Natural killer cell (primary cell): ENCODE measurements around the gene MOB2. TPM values are rescaled to one million over a fixed set of nuclear protein-coding genes. Genes with fewer than 3 reads are reported as not detected.

Source experiments
- ATAC-seq, 3 donors: fragments of 150-1000 bp in 2 of 3; fragments of 200-7000 bp in 1 of 3; cut with Tn5 transposase; 1 replicate in 1 of 3; 2 replicates in 2 of 3; pipeline ENCODE4 v1.10.0; 2021; ENCODE audit warnings: mild to moderate bottlenecking in 2 of 3, moderate library complexity in 2 of 3
- DNase-seq, 2 donors: peaks; one replicate each; pipeline versions ENCODE4 v3.0.0 to v3.0.0-alpha.2; 2013 to 2021; ENCODE audit warnings: mixed read lengths in 1 of 2
- H3K27ac ChIP-seq: one replicate; pipeline ENCODE4 v1.5.1; 2013; ENCODE audit warnings: mild to moderate bottlenecking, low read length
- H3K27me3 ChIP-seq: one replicate; pipeline ENCODE4 v1.6.1; 2013; ENCODE audit warnings: low read length; ENCODE audit not compliant: control insufficient read depth, insufficient read depth
- H3K36me3 ChIP-seq: one replicate; pipeline ENCODE4 v1.6.1; 2013; ENCODE audit warnings: low read length; ENCODE audit not compliant: control insufficient read depth, insufficient read depth
- H3K4me1 ChIP-seq: one replicate; pipeline ENCODE4 v1.6.1; 2013; ENCODE audit warnings: low read length; ENCODE audit not compliant: control insufficient read depth, insufficient read depth
- H3K4me3 ChIP-seq: one replicate; pipeline ENCODE4 v1.5.1; 2013; ENCODE audit warnings: low read length
- H3K9me3 ChIP-seq: one replicate; pipeline ENCODE4 v1.6.1; 2013; ENCODE audit warnings: low read length; ENCODE audit not compliant: control insufficient read depth, insufficient read depth
- H3K27ac Mint-ChIP-seq, 2 donors: one replicate each; pipeline ENCODE4 v1.8.0; 2022; ENCODE audit warnings: mild to moderate bottlenecking in 2 of 2, mixed read lengths in 2 of 2, moderate library complexity in 1 of 2
- H3K27me3 Mint-ChIP-seq, 2 donors: one replicate each; pipeline ENCODE4 v1.8.0; 2022; ENCODE audit warnings: low read depth in 2 of 2, mixed read lengths in 2 of 2
- H3K36me3 Mint-ChIP-seq: one replicate; pipeline ENCODE4 v1.8.0; 2022; ENCODE audit warnings: mixed read lengths
- H3K4me1 Mint-ChIP-seq, 2 donors: one replicate each; pipeline ENCODE4 v1.8.0; 2022; ENCODE audit warnings: mixed read lengths in 2 of 2
- H3K4me3 Mint-ChIP-seq: one replicate; pipeline ENCODE4 v1.8.0; 2022; ENCODE audit warnings: mild to moderate bottlenecking, moderate library complexity, mixed read lengths
- H3K9me3 Mint-ChIP-seq, 2 donors: one replicate each; pipeline ENCODE4 v1.8.0; 2022; ENCODE audit warnings: mixed read lengths in 2 of 2
- WGBS: methylation state at CpG from one replicate; pipeline ENCODE4 v1.1.7; 2013; ENCODE audit warnings: missing lambda C conversion rate; ENCODE audit not compliant: insufficient coverage; 5-methylcytosine and 5-hydroxymethylcytosine counted together
- intact Hi-C: fragments of 100-400 bp; cut with micrococcal nuclease; formaldehyde crosslinking; loops from one replicate; pipeline ENCODE4 v1.14.2; 2022
- total RNA-seq, 4 donors: library from RNA; stranded (reverse); fragments of 120-200 nt in 1 of 4; gene quantifications; one replicate each; pipeline versions ENCODE4 v1.2.3 to v1.2.4, GENCODE V29; 2013 to 2022
- TF ChIP-seq, protein P1 (sequence below): fragments of 200-600 bp; IDR thresholded peaks from one replicate; pipeline ENCODE4 v1.8.0; 2022; ENCODE audit warnings: antibody characterized with exemption

The MOB2 gene
- total RNA-seq, 3 donors from 2014 or later (not counting 1 experiment from before 2014, with no cell fraction given) = 61.9 to 79.6 (median 78.5) TPM

DNA sequence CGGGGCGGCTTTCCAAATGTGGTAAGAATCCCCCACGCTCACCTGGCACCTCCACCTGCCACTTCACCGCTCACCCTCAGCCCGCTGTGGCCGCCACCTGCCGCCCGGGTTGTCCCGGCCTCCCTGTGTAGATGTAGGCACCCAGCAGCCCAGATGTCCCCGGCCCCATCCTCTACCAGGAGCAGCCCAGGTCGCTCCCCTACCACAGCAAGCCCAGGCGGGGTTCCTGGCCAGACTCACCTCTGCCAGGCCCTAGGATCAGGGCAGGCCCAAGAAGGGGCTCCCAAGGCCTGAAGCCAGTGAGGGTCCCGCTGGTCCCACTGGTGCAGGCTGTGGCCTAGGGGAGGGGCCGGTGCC, 27.4 kb downstream of the MOB2 start:
- Mint-ChIP-seq H3K4me1 (peaks cover 0 to 11% of the 10 kb centered on the region in 2 donors), H3K36me3 (no peaks in the 10 kb centered on the region), H3K27me3 (no peaks in the 10 kb centered on the region), H3K9me3 (no peaks in the 10 kb centered on the region), H3K4me3 (no peak overlapping the region), H3K27ac (no peak overlapping the region)
- H3K27ac ChIP-seq = no peak overlapping the region
- DNase-seq (no peak), ATAC-seq (no peak)
- H3K4me1 ChIP-seq = peaks cover 6% of the 10 kb centered on the region
- intact Hi-C loops = no loop called here
- WGBS = 88% methylated on average over 14 of the region's 14 CpGs
- H3K9me3 ChIP-seq = no peaks in the 10 kb centered on the region
- H3K27me3 ChIP-seq = no peaks in the 10 kb centered on the region
- H3K36me3 ChIP-seq = no peaks in the 10 kb centered on the region
- TF ChIP-seq, protein P1, sequence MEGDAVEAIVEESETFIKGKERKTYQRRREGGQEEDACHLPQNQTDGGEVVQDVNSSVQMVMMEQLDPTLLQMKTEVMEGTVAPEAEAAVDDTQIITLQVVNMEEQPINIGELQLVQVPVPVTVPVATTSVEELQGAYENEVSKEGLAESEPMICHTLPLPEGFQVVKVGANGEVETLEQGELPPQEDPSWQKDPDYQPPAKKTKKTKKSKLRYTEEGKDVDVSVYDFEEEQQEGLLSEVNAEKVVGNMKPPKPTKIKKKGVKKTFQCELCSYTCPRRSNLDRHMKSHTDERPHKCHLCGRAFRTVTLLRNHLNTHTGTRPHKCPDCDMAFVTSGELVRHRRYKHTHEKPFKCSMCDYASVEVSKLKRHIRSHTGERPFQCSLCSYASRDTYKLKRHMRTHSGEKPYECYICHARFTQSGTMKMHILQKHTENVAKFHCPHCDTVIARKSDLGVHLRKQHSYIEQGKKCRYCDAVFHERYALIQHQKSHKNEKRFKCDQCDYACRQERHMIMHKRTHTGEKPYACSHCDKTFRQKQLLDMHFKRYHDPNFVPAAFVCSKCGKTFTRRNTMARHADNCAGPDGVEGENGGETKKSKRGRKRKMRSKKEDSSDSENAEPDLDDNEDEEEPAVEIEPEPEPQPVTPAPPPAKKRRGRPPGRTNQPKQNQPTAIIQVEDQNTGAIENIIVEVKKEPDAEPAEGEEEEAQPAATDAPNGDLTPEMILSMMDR = no peak
- H3K4me3 ChIP-seq = no peak overlapping the region

DNA sequence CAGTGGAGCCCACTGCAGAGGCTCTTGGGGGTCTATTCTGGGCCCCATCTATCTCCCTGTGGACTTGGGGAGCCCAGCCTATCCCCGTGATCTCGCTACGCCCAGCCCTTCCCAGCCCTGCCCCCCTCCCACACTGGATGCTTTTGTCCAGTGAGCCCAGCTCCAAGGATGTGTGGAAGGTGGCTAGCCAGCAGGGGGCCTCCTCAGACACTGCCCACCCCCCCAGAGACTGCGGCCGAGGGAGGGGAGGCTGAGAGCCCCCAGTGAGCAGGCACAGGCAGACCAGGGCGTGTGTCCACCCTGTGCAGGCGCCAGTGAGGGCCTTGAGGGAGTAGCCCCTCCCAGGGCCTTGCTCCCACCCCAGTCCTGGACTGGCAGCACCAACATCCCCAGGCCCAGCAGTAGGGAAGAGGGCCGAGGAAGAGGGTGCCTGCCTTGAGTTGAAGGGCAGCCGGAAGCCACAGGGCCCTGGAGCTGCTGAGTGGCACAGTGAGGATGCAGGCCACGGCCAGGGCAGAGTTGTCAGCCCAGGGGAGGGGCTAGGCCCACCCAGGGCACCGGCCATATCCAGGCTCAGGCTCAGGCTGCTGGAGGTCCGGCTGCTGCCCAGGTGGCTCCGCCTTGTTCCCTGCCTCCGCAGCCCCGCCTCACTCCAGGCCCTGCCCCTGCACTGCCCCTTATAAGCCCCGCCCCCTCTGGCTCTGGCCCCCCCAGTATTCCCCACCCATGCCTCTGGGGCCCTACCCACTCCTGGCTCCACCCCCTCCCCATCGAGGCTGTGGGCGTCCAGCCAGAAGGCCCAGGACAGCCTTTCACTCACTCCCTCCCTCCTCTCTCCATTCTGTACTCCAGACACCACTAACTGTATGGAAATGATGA, 28.0 kb downstream of the MOB2 start:
- intact Hi-C loops = no loop called here
- Mint-ChIP-seq H3K27me3 (no peaks in the 10 kb centered on the region), H3K27ac (no peak overlapping the region), H3K9me3 (no peaks in the 10 kb centered on the region), H3K4me1 (peaks cover 0 to 16% of the 10 kb centered on the region in 2 donors), H3K36me3 (no peaks in the 10 kb centered on the region), H3K4me3 (no peak overlapping the region)
- H3K27me3 ChIP-seq = no peaks in the 10 kb centered on the region
- peaks cover 6% of the 10 kb centered on the region for H3K4me1 ChIP-seq
- DNase-seq (no peak), ATAC-seq (no peak)
- no peak overlapping the region for H3K27ac ChIP-seq
- WGBS = 76% methylated on average over 17 of the region's 18 CpGs
- H3K36me3 ChIP-seq = no peaks in the 10 kb centered on the region
- H3K4me3 ChIP-seq = no peak overlapping the region
- TF ChIP-seq, protein P1 = no peak
- no peaks in the 10 kb centered on the region for H3K9me3 ChIP-seq

GRCh38 chr11:1457856-1458255, 28.7 kb downstream of the MOB2 start:
- H3K27ac ChIP-seq = no peak overlapping the region
- whole genome bisulfite sequencing = 90% methylated on average over 18 of the region's 18 CpGs
- H3K4me1 Mint-ChIP-seq = peaks cover 0 to 16% of the 10 kb centered on the region in 2 donors

More at GRCh38 chr11:1457856-1458255, 28.7 kb downstream of the MOB2 start:
- Mint-ChIP-seq H3K36me3 (no peaks in the 10 kb centered on the region), H3K27ac (no peak overlapping the region), H3K27me3 (no peaks in the 10 kb centered on the region), H3K9me3 (no peaks in the 10 kb centered on the region), H3K4me3 (no peak overlapping the region)
- Histone ChIP-seq H3K27me3 (no peaks in the 10 kb centered on the region), H3K4me1 (peaks cover 6% of the 10 kb centered on the region), H3K36me3 (no peaks in the 10 kb centered on the region), H3K4me3 (no peak overlapping the region), H3K9me3 (no peaks in the 10 kb centered on the region)
- intact Hi-C loops = no loop called here
- TF ChIP-seq, protein P1 = no peak
- no peak for DNase-seq
- no peak for ATAC-seq
